NCI-H1105 treated with DMSO at 0.1 percent for 48 hours (cell line): ENCODE results near the gene TM6SF1.

Experiments
- DNase-seq: peaks from one replicate; lab custom pipeline; 2025; lab: John Stamatoyannopoulos, UW

Gene TM6SF1

DNA sequence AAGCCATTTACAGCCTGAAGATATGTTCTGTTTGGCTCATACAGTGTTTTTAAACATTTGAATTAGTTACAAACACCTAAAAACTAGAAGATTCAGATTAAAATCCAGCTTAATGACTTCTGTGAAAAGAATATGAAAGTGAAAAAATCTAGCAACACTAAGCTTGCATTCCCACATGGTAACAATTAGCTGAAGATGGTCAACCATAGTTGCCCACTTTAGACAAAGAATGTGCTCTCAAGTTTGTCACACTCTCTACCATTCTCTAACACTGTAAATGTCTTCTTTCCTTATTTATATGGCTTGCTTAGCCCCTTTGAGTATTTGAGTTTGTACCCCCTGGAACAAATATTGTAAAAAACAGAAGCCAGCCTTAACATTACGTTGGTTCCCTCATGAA is 67.4 kb downstream of the TM6SF1 start:
- DNase-seq, result no peak

DNA sequence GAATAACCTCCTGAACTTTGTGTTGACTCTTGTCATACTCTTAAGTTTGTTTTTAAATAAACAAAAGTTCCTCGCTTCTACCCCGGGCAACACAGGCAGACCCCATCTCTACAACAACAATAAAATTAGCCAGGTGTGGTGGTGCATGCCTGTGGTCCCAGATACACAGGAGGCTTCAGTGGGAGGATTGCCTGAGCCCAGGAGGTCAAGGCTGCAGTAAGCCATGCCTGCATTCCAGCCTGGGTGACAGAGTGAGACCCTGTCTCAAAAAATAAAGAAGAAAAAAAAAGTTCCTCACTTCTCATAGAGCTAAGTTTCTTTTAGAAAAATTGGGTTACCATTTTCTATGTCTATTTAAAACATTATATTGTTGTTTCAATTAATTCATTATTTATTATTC is 70.9 kb downstream of the TM6SF1 start:
- DNase-seq, result no peak

DNA sequence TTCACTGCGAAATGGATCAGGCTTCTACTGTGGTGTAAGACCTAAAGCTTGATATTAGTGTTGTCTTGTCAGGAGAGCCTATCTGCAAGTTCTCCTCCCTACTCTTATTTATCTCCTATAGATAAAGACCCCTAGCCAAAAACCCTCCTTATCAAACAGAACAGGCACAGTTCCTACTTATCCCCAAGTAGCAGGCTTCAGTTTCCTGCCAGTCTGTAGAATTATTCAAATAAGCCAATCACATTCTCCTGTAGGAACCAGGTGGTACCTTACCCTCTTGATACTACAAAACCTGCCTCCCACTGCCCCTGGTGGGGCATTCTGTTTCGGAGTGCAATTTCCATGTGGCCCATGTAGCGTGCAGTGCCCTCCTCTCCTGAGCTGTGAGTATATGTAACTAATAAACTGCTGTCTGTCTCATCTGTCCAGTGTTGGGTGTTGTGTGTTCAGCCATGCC is 71.5 kb downstream of the TM6SF1 start:
- DNase-seq, result no peak

DNA sequence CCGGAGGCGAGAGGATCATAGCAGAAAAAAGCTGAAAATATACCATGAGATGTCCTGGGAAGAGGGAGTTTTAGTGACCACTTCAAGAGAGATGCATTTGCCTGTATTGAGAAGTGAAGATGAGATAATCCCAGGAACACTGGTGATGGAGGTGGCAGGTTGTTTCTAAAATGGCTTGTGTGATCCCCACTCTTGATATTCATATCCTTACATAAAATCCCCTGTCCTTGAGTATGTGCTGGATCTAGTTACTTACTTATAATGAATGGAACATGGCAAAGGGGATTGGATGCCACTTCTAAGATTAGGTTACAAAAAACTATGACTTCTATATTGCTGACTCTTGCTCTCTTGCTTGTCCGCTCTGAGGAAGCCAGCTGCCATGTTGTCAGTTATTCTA is 78.1 kb downstream of the TM6SF1 start:
- no peak for DNase-seq
